Measurements from ENCODE around the gene SLC16A3.

SLC16A3 gene

DNA sequence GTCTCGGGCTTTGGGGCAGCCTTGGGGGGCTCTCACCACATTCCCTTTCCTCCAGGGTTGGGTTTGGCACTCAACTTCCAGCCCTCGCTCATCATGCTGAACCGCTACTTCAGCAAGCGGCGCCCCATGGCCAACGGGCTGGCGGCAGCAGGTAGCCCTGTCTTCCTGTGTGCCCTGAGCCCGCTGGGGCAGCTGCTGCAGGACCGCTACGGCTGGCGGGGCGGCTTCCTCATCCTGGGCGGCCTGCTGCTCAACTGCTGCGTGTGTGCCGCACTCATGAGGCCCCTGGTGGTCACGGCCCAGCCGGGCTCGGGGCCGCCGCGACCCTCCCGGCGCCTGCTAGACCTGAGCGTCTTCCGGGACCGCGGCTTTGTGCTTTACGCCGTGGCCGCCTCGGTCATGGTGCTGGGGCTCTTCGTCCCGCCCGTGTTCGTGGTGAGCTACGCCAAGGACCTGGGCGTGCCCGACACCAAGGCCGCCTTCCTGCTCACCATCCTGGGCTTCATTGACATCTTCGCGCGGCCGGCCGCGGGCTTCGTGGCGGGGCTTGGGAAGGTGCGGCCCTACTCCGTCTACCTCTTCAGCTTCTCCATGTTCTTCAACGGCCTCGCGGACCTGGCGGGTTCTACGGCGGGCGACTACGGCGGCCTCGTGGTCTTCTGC is 8.4 kb downstream of the SLC16A3 start:
- no peak for DNase-seq

DNA sequence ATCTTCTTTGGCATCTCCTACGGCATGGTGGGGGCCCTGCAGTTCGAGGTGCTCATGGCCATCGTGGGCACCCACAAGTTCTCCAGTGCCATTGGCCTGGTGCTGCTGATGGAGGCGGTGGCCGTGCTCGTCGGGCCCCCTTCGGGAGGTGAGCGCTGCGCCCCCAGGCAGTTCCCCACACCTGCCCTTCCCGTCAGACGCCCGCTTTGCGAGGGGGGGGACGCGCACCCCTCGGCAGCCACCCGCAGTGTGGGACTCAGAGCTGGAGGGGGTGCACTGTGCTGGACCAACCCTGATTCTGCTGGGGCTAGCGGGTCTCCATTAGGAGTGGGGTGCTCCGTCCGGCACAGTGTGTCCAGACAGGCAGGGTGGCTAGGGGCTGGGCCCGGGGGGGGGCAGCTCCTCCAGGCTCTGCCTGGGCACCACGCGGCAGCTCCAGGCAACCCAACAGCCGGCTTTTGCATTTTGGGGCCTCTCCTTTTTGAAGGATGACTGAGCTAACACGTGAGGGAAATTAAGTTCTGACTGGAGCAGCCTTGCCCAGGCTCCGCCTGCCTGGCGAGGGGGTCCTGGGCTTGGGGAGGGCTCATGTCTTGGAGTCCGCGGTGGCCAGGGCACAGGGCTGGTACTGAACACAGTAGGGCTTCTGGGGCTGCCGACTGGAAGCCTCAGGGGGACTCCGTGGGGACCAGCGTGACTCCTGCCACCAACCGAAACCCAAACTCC is 9.1 kb downstream of the SLC16A3 start:
- DNase-seq: no peak

GRCh38 chr17:82238472-82239201 is 9.8 kb downstream of the SLC16A3 start:
- DNase-seq: no peak

DNA sequence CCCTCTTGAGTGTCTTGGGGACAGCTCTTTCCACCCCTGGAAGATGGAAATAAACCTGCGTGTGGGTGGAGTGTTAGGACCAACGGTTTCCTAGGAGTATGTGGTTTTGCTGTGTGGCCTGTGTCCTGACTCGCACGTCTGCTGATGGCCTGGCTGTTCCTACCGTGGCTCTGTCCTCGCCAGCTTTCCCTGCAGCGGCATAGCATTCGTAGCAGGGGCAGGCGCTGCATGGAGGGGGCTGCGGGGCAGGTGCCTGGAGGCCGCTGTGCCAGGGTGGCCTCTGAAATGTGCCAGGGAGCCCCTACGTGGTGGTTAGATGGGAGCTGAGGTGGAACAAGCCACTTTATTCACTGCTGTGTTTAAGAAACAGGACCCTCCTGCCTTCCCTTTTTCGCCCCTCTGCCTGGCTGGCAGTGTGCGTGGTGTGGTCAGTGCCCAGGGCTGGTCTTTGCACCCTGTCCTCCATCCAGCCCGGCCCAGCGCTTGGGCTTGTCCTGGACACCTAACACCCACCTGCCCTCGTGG is 10.6 kb downstream of the SLC16A3 start:
- no peak for DNase-seq

DNA sequence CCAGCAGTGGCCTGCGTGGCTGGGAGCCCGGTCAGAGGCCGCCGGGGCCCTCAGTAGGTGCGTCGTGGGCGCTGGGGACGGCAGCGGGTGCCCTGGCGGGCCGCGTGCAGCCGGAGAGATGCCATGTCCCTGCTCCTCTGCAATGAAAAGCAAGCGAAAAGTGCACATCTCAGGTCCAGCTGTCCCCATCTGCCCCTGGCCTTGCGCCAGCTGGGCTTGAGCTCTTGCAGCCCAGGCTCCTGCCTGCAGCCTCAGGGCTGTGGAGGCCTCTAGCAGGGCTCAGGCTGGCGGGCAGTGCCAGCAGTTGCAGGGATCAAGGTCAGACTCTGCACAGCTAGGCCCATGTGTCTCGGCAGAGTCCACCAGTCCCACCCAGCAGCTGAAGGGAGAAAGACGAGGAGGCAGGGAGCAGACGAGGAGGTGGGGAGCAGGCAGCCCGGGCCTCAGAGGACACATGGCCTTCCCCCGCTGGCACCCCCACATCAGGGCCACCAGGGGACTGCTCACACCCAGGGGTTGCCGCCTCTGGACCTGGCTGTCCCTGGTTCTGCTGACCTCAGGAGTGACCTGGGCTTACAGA is 11.2 kb downstream of the SLC16A3 start:
- no peak for DNase-seq

- DNase-seq: no peak
Observed at GRCh38 chr17:82240506-82241182, 11.8 kb downstream of the SLC16A3 start.

- DNase-seq: no peak
Observed at GRCh38 chr17:82241183-82241925, 12.5 kb downstream of the SLC16A3 start.

- no peak for DNase-seq
Observed at GRCh38 chr17:82241926-82242697, 13.3 kb downstream of the SLC16A3 start.

DNA sequence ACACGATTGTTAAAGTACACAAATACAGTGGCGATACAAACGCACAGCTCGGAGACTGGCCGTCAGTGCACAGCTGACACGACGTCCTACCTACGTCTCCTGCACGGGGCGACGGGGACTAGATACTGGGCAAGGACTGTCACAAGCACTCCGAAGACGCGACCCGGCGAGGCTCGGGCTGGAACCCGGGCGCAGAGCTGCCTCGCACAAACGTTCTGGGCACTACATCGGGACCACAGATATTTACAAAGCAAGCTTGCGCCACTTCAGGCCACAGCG is 13.8 kb downstream of the SLC16A3 start:
- DNase-seq: no peak

GRCh38 chr17:82242977-82243647 is 14.3 kb downstream of the SLC16A3 start:
- DNase-seq: no peak

- DNase-seq: no peak
Observed at GRCh38 chr17:82243648-82244412, 15.0 kb downstream of the SLC16A3 start.

DNA sequence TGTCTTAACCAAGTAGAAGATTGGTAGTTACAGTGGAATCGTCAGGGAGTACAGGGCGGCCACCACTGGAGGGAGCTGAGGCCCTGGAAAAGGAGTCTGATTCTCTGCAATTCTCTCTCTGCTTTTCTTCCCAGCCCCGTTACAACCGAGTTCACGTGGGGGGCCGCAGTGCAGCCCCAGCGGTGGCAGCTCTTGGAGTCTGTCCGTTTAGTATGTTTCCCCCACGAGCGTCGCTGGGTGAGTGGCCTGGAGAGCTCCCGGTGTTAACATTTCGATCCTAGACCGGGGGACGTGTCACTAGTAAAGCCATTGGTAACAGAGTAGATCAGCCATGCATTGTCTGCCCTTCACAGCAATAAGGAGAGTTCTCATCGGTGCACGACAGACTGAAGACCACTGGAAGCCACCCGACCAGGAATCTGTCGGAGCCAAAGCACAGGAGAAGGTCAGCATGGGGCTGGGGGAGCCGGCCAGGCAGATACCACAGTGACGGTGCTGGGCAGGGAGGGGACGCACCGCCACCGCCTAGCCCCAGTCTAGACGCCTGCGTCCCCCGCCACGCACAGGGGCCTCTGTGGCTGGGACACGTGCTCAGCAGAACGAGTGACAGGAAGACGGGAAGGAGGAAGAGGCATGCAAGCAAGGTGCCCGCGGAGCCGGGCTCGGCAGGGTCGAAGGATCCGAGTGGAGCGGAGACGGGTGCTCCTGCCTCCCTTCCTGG is 15.7 kb downstream of the SLC16A3 start:
- DNase-seq: no peak

DNA sequence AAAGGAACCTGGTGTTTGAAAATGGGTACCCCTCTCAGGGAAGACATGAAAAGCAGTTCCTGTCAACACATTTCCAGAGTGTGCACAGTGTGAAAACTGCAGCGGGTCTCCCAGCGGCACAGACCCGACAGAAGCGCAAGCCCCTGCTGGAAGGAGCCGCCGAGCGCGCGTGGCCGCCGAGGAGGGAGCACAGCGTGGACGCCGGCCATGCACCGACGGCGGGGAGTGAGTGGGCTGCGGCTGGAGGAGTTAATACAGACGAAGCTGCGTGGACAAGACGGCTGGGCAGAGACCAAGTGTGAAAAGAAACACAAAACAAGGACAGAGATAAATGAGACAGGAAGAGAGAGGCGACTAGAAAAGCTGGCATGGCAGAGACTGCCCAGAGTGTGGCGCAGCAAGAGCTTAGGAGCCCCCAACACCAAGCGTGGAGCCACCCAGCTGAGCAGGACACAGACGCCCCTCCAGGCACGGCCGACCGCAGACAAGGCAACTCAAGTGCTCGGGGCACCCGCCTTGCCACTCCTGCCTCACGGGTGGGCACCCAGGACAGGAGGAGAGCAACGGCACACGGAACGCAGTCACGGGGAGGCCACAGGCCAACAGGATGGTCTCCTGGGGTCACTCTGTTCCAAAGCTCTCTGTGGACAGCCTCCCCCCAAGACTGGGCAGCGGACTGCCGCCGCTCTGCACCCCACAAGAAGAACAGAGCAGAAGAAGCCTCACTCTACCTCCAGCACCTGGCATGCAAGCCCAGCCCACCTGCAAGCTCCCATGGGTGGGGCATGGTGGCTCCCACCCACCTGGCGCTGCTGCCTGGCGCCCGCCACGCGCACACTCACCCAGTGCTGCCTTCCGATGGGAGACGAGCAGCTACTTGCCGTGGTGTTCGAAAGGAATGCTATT is 16.5 kb downstream of the SLC16A3 start:
- no peak for DNase-seq

DNA sequence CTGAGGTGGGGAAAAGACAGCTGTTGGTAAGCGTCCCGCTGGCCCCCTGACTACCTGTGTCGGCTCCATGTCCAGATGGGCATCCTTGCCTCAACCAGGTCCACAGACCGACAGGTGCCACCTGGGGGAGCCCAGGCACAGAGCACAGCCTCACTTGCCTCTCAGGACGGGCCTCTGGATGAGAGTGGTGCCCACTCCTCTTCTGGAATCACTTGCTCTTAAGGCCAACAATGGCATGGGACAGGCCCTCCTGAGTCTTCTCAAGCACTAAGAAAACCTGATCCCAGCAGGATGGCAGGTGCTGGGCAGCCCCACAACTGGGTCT is 17.2 kb downstream of the SLC16A3 start:
- DNase-seq: no peak

DNA sequence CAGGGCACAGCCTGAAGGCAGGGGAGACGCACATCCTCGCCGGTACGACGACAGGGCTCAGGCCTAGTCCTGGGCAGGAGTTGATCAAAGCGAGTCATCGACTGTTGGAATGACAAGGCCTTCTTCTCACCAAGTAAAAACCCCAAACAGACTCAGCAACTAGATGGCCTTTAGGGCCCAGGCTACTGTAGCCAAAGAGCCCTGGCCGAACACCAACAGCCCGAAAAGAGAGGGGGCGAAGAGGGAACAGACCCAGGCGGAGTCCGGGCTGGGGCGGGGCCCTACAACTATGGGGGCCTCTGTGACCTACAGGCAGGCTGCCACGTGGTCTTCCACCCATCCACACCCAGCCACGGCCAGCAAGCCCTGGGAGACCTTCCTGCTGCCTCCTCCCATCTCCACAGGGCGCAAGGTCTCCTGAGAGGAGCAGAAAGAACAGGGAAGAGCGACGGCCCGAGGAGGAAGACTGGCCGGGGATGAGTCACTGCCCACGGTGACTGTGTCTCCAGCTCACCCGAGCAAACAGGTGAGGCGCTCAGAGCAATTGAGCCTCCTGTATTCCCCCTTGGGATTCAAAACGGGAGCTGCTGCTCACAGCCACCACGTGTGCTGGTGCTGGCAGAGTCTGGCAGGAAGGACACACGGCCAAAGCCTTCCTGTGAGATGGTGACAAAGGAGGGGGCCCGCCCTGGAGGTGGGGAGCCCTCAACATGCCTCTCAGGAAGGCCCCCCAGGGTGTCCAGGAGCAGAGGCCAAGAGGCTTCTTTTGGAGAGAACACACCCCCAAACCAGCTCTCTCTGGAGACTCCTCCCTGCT is 17.7 kb downstream of the SLC16A3 start:
- DNase-seq: no peak

DNA sequence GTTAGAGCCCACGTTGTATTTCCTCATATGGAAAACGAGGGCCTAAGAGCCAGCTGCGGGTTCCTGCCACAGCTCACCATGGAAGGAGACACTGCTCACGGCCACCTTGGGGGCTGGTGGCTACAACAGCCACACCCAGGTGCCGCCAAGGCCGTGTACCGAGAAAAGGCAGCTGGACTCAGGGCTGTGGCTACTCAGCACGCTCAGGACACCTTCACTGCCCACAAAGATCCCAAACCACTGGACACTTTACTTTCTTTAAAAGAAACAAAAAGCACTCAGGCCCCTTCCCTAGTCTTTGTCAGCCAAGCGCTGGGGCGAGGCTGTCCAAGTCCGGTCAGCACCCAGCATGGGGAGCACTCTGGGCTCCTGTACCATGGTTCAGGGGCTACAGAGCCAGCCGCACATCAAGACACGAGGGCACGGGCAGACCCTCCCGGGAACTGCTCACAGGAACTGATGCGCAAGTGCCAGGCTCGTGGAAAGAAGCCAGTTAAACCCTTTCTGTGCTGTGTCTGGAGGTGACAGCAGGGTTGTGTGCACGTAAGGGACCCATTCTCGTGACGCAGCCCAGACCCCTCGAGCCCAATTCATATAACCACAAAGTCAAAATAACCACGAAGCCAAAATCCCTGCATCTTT is 18.5 kb downstream of the SLC16A3 start:
- no peak for DNase-seq

Measured in NCI-H1417 treated with DMSO at 0.1 percent for 48 hours (cell line).